Testis (tissue), 3 donors: Measurements from ENCODE around the gene CFAP46. TPM values are rescaled to one million over a fixed set of nuclear protein-coding genes. Genes with fewer than 3 reads are reported as not detected.

ENCODE experiments used
- DNase-seq: peaks from one replicate; pipeline ENCODE4 v3.0.0-alpha.2; 2019
- H3K27ac ChIP-seq, 2 donors: fragments of 200-600 bp; sonication (generic); one replicate each; pipeline ENCODE4 v1.5.1; 2019
- H3K27me3 ChIP-seq: fragments of 200-600 bp; sonication (generic); one replicate; pipeline ENCODE4 v1.5.1; 2019
- H3K36me3 ChIP-seq: fragments of 200-600 bp; sonication (generic); one replicate; pipeline ENCODE4 v1.5.1; 2017; ENCODE audit warnings: low read depth; ENCODE audit errors: missing control alignments
- H3K4me1 ChIP-seq: fragments of 200-600 bp; sonication (generic); one replicate; pipeline ENCODE4 v1.5.1; 2019
- H3K4me3 ChIP-seq, 2 donors: fragments of 200-600 bp; sonication (generic); one replicate each; pipeline ENCODE4 v1.5.1; 2017 to 2019
- H3K9me3 ChIP-seq: fragments of 200-600 bp; sonication (generic); one replicate; pipeline ENCODE4 v1.5.1; 2017
- CTCF ChIP-seq, 3 experiments: fragments of 450-650 bp in 2 of 3; fragments of 200-600 bp in 1 of 3; sonication (generic) in 1 of 3; IDR thresholded peaks; one replicate each; pipeline ENCODE4 v1.5.1; 2016 to 2019; ENCODE audit warnings: antibody characterized with exemption in 3 of 3, mild to moderate bottlenecking in 2 of 3, moderate library complexity in 1 of 3
- POLR2A ChIP-seq: fragments of 450-650 bp; IDR thresholded peaks from one replicate; pipeline ENCODE4 v1.6.1; 2017; ENCODE audit warnings: antibody characterized with exemption, mild to moderate bottlenecking, moderate library complexity
- WGBS, 2 donors: methylation state at CpG; one replicate each; pipeline ENCODE4 v1.1.5; 2018; 5-methylcytosine and 5-hydroxymethylcytosine counted together
- intact Hi-C: fragments of 100-400 bp; cut with DNase I; formaldehyde crosslinking; loops from one replicate; pipeline ENCODE4 v1.15.1; 2023; ENCODE audit warnings: low total_unique reads
- polyA plus RNA-seq: library from polyadenylated mRNA; stranded (reverse); fragments of 350-450 nt; fragmentation: Illumina TruSeq; extraction: RNeasy Lipid Tissue Mini Kit (QIAGEN cat#74804); gene quantifications from one replicate; pipeline ENCODE4 v1.2.3, GENCODE V29; 2014; ENCODE audit warnings: low read depth, low replicate concordance; ENCODE audit not compliant: insufficient read depth
- total RNA-seq, 2 donors: library from RNA; depleted of rRNA; stranded (reverse); fragments of >200 nt; gene quantifications; one replicate each; pipeline ENCODE4 v1.2.3, GENCODE V29; 2016

CFAP46 gene
- total and polyA plus RNA-seq, 3 donors from 2014 or later: 36.0 to 67.6 (median 59.0) TPM

GRCh38 chr10:132946806-132947546 lies 4.6 kb upstream of the CFAP46 start:
- intact Hi-C loops: no loop called here

GRCh38 chr10:132946311-132946710 lies 3.9 kb upstream of the CFAP46 start:
- no peak for DNase-seq
- H3K36me3 ChIP-seq: no peaks in the 10 kb centered on the region
- H3K27me3 ChIP-seq: no peaks in the 10 kb centered on the region
- WGBS, 2 donors: 80 to 91% methylated on average over 2 to 7 of the region's 9 CpGs
- H3K27ac ChIP-seq: no peak overlapping the region
- H3K9me3 ChIP-seq: no peaks in the 10 kb centered on the region
- H3K4me3 ChIP-seq: no peak overlapping the region
- H3K4me1 ChIP-seq: peaks cover 10% of the 10 kb centered on the region
- intact Hi-C loops: no loop called here
- TF ChIP-seq POLR2A: no peak
- TF ChIP-seq CTCF (IDR thresholded peaks at IDR 0.05): no peak

More at GRCh38 chr10:132946806-132947546, 4.6 kb upstream of the CFAP46 start:
- 51 to 54% methylated on average over 5 of the region's 5 CpGs for WGBS, 2 donors
- Histone ChIP-seq H3K27ac (no peak overlapping the region), H3K4me1 (peaks cover 7% of the 10 kb centered on the region), H3K4me3 (no peak overlapping the region), H3K36me3 (no peaks in the 10 kb centered on the region), H3K27me3 (no peaks in the 10 kb centered on the region), H3K9me3 (no peaks in the 10 kb centered on the region)
- TF ChIP-seq POLR2A (no peak), CTCF (IDR thresholded peaks at IDR 0.05) (no peak)
- DNase-seq: no peak

GRCh38 chr10:132945894-132946255 lies 3.5 kb upstream of the CFAP46 start:
- no peak for DNase-seq
- no peaks in the 10 kb centered on the region for H3K9me3 ChIP-seq
- no peak overlapping the region for H3K27ac ChIP-seq
- 75 to 87% methylated on average over 5 of the region's 5 CpGs for WGBS, 2 donors
- no peak overlapping the region for H3K4me3 ChIP-seq
- H3K27me3 ChIP-seq: no peaks in the 10 kb centered on the region
- H3K36me3 ChIP-seq: no peaks in the 10 kb centered on the region
- TF ChIP-seq CTCF (IDR thresholded peaks at IDR 0.05) (no peak), POLR2A (no peak)
- peaks cover 10% of the 10 kb centered on the region for H3K4me1 ChIP-seq
- intact Hi-C loops: no loop called here

- no peaks in the 10 kb centered on the region for H3K36me3 ChIP-seq
- intact Hi-C loops: no loop called here
- no peaks in the 10 kb centered on the region for H3K27me3 ChIP-seq
- DNase-seq: no peak
- no peaks in the 10 kb centered on the region for H3K9me3 ChIP-seq
- H3K27ac ChIP-seq: no peak overlapping the region
- H3K4me1 ChIP-seq: peaks cover 10% of the 10 kb centered on the region
- WGBS, 2 donors: 82 to 86% methylated on average over 20 to 25 of the region's 25 CpGs
- no peak overlapping the region for H3K4me3 ChIP-seq
- TF ChIP-seq POLR2A (no peak), CTCF (IDR thresholded peaks at IDR 0.05) (no peak)
Observed at GRCh38 chr10:132945125-132945893, 2.9 kb upstream of the CFAP46 start.
